EL (cell line): Measurements from ENCODE around the gene PDZD4.

ENCODE experiments used
- DNase-seq: peaks from one replicate; pipeline ENCODE4 v3.0.0-alpha.2; 2016

PDZD4 gene

DNA sequence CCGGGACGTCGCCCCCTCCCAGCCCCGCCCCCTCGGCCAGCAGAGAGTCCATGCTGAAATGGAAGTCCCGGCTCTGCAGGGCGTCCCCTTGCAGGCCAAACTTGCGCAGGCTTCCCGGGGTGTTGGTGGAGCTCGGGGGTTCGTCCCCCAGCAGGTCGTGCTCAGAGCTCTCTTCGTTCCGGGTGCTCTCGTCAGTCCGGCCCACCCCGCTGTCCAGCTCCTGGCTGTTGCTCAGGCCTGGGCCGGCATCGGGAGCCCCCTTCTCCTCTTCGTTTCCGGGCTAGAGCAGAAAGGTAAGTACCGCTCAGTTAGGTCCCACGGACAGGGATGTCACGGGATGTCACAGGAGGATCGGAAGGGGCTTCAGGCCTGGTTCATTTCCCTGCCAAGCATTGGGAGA lies 25.7 kb downstream of the PDZD4 start:
- DNase-seq: no peak

DNA sequence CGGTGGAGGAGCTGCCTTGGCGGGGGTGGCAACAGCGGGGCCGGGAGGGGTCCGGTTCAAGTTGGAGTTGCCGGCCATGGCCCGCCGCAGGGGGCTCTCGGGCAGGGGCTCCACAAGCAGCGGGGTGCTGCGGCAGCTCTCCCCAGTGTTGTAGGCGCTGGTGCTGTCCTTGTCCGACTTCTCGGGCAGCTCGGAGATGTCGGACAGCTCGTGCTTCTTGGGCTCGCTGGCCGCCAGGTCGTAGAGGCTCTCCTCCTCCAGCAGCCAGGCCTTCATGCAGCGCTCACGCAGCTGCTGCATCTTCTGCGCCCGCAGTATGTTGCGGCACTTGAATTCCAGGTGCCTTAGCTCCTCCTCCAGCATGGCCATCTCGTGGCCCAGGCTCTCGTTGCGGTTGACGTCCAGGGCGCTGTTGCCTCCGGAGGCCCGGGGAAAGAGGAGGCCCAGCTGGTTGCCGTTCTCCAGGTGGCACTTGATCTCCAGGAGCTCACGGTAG lies 26.2 kb downstream of the PDZD4 start:
- no peak for DNase-seq

DNA sequence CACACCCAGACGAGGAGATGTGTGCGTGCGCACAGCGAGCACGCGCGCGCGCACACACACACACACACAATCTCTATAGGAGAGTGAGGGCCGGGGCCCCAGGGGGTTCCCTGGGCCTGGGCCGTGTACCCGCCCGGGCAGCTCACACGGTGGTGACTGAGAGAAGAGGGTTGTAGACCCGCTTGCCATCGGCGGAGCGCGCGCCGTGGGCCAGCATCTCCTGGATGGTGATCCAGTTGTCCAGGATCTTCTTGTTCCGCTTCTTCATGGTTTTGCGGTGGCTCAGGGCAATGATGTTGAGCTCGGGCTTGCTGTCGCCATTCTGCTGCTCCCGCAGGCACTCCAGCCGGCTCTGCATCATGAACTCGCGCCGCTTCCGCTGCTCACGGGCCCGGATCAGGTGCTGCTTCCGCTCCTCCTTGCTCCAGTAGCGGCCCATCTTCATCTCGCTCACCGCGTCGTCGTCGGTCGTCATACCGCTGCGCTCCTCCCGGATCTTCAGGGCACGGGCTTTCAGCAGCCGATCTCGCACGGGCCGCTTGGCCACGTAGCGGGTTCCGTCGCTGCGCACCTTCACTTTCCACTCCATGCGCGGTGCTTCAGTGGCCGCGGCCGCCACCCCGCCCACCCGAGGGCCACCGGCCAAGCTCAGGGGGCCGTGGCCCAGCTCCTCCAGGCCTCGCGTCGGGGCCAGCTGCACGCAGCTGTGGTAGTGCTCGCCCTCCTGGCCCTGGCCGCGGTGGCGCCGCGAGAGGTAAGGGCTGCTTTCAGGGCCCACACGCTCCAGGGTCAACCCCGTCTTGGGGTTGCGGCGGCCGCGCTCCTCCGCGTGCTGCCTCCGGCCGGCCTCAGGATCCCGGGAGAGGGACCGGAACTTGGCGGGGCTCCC lies 26.9 kb downstream of the PDZD4 start:
- no peak for DNase-seq

DNA sequence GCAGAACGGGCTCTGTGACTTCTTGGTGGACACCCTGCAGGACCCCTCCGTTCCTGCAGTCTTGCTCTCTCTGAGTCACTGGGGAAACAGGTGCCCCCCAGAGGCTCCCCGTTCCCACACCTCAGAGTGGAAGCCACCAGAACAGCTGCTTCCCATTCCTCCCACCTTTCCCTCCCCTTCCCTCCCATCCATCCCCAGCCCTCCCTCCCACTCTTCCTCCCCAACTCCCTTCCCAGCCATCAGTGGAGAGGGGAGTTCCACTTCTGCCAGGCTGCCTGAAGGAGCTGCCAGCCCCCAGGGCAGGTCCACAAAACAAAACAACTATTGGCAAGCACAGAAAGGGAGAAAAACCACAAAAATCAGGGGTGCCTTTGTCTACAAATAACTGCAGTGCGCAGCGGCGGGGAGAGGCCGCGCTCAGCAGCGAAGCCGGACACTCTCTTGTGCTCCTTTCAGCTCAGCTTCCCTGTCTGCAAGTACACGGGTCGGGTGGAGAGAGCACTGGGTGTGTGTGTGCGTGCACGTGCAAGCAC lies 27.8 kb downstream of the PDZD4 start:
- DNase-seq: no peak

DNA sequence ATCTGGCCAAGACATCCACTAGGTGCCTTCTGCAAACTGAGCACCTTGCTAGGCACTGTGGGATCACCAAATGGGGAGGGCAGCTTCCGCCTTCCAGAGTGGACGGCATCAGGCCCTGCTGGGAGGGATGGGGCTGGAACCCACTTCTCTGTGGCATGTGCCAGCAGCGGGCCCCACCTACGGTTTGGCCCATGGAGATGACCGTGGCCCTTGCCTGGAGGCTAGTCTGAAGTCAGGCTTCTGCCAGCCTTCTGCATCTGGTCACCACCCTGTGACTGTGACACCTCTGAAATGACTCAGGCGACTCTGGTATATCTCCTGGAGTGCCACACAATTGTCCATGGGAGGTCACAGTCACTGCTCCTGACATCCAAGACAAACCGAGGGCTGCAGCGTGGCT lies 28.7 kb downstream of the PDZD4 start:
- no peak for DNase-seq

DNA sequence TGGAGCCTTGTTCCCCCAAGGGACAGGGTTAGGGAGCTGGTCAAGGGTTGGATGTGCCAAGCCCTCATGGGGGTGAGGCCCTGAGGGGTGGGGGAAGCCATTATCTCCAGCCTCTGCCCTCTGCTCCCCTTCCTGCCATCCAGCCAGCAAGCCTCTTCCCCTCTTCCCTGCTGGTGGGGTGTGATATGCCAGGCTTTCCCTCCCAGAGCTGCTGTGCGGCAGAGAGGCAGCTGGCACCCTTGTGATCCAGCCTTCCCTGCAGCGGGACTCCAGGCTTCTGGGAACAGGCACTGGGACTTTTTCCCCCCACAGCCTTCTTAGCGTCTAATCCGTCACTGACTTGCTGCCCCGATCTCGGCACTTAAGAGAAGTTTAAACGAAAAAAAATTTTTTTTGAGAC lies 29.6 kb downstream of the PDZD4 start:
- no peak for DNase-seq

DNA sequence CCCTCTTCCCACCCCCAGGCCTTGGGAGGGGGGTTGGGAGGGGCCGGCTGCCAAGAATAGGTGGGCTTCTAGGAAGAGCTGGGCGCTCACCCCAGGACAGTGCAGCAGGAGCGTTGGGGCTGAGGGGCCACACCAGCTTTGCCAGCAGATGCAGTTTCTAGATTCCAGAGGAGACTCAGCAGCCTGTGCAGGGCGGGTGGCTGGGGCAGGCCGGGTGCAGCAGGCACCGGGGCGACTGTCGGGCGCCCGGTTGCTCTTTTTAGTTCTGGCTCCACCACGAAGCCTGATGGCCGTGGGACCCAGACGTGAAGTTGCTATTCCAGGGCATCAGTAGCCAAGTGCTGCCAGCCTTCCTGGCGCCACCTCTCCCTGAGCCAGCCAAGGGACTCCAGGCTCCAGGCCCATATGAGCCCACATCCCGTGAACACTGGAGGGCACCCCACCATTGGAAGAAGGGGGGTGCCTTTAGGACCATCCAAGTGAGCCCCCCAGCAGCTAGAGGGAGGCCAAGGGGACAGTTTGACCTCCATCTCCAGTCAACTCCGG lies 30.1 kb downstream of the PDZD4 start:
- no peak for DNase-seq

DNA sequence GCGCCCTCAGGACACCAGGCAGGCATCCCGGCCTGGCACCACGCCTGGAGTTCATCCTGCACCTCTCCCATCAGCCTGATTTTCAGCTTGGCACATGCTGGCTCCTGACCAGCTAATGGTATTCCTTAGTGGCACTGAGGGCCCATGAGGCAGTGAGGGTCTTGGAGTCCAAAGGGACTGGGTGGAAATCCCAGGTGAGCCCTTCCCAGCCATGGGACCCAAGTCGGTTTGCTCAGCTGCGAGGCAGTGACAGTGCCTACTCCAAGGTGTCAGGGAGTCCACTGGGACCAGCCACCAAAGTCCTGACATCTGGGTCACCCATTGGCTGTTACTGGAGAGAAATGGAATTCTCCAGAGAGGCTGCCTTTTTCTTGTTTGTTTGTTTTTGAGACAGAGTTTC lies 31.0 kb downstream of the PDZD4 start:
- no peak for DNase-seq

DNA sequence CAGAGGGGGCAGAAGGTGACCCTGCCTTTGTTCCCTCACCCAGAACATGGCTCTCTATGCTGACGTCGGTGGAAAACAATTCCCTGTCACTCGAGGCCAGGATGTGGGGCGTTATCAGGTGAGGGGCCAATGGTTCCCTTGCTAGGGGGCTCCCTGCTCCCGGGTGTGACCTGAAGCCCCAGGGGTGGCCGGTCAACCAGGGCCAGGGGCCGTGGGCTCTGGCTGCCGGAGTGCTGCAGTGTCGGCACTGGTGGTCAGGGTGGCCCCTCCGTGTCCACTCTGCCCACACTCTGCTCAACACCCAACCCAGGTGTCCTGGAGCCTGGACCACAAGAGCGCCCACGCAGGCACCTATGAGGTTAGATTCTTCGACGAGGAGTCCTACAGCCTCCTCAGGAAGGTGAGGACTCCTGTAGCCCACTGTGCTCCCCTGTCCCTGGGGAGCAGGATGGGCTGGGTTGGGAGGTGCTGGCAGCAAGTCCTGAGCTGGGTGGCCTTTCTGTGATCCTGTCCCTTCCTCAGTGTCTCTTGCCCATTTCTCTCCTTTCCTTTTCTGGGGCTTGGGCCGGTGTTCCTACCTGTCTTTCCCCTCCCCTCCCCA lies 32.8 kb downstream of the PDZD4 start:
- DNase-seq: no peak

DNA sequence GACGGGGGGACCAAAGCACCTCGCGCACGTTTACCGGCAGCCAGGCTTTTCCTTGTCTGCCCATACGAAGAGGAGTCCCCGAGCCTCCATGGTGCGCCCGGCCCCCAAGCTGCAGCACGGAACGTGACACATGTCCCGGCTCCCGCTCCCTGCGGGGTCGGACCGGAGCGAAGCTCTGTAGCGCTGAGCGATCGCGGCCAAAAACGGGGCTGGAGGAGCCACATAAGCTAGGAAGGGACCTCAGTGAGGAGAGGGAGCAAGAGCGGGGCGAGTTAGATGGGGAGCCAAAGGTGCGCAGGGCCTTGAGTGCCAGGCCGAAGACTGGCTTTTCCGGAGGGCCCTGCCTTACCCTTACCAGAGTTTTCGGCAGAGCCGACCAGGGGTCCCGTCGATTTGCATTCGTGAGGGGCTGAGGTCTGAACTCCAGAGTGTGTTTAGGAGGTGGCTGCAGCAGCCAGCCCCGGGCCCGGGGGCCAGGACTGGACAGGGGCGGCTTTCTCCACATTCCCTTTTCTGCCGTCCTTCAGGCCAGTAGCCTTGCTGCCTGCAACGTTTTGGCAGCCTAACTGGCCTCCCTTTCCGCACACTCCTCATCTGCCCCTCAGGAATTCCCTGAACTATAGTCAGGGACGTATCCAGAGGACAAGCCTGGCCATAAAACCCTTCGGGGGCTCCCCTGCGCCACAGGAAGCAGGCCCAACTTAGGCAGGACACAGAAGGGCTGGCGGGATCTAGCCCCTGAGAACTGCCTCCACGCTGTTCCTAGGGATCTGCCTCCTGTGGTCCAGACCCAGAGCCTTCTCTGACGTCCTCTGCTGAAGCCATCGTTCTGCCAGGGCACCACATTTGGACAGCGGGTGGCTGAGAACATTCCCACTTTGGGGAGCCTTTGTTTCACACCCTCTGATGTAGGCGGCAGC lies 35.2 kb downstream of the PDZD4 start:
- peak; percentile 7 for DNase-seq

DNA sequence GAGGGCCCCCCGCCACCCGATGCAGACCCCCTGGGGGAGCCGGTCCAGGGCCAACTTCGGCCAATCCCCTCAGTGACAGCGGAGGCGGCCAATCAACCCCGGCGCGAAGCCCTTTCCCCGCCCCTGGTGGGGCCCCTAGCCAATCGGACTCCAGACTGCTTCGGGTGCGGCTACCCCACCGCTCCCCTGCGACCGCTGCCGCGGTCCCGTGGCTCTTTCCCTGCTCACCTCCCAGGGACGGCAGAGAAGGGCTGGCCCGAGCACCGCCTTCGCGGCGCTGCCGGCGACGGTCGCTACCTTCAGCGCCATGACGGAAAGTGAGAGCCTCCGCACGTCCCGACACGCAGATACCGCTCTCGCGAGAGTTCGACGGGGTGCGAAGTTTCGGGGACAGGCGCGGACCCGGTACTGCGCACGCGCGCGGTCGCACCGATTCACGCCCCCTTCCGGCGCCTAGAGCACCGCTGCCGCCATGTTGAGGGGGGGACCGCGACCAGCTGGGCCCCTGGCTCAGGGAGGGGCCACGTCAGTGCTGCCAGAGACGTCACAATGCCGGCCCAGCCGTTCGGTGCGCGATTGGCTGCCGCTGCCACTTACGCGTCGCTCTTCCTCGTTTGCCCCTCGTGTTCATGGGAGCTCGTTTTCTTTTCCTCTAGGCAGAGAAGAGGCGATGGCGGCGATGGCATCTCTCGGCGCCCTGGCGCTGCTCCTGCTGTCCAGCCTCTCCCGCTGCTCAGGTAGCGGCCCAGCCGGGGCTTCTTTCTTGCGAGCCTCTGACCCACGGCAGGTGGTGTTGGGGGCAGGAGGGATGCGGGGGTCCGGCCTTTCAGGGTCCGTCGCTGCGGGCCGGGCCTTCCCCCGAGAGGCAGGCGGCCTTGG lies 36.1 kb downstream of the PDZD4 start, which contains the start of the genes IDH3G and SSR4:
Gene IDH3G (minus strand): TSS at position 358 of the 879 bp plus-strand sequence. CDS start 49 bp downstream, at position 309.
Gene SSR4 (plus strand): TSS at position 651 of the 879 bp plus-strand sequence. CDS start 20 bp downstream, at position 671.
- DNase-seq: peak; percentile 93

DNA sequence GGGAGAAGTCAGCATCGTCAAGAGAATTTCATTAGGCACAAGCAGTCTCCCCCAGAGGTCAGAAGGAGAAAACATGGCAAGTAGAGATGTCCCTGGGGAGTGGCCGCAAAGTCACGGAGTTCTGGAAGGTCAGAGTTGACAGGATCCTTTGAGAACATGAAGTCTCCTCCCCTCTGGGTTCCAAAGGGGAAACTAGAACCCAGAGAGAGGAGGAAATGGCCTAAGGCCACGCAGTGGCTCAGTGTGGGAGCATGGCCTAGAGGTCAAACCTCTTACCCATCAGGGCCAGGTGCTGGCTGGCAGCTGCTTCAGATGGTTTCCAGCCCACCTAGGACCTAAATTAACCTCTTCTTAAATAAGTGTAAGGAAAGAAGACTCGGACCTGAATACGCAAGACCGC lies 37.1 kb downstream of the PDZD4 start:
- peak; percentile 13 for DNase-seq

DNA sequence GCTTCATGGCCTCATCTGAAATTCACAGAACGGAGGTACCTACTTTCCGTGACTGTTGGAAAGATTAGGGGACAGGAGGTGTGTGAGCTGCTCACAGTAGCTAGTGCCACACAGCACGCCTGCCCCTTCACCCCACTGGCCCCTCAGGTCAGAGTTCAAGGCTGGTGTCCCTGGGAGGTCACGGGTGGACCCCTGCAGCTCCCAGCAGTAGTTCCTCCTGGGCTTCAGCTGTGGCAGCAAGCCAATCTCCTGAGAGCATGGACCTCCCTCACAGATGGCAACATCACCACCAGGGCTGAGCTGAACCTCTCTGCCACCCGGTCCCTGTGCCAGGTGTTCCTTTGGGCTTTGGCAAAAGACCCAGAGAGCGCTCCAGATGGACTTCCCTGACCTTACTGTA lies 38.0 kb downstream of the PDZD4 start:
- DNase-seq: no peak

DNA sequence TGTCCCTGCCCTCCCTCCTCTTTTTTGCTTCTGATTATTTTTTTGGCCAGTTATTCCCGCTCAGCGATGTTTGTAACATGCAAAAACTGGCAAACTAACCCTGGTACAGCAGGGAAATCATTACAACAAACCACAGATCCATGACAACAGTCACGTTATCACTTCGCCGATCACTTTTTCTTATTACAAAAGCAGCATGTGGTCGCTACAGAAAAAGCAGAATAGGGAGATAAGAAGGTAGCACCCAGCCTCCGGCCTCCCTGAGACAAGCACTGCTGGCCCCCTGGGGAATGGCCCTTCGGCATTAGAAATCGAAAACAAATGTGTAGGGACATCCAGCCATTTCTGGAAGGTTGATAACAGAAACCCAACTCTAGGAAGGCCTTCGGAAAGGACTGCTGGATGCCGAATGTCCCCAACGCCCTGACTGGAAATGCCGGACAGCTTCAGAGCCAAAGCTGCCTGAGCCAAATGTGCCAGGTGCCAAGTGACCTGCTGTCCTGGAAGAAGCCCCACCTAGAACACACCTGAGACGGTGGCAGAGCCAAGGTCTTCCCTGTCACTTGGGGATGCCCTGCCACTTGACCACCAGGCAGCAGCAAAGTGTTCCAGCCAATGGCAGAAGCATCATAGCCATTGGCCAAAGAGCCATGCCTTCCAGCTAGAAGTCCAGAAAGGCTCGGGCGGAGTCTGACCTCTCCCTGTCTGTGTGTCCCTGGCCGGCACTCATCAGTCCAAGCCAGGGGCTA lies 39.1 kb downstream of the PDZD4 start:
- no peak for DNase-seq

DNA sequence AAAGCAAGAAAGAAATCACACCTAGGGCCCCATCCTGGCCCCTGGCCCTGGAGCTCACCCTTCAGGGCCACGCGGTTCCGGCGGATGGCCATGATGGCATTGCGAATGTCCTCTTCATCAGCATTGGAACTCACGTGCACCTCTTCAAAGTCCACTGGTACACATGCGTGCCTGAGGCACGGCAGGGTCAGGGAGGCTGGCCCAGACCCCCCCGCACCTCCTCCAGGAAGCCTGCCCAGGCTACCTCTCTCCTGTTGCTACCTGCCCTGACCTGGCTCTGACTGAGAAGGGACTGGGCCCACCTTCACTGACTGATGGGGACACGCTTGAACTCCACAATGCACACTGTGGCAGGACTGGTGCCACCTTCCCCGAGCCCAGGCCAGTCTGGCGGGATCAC lies 40.7 kb downstream of the PDZD4 start:
- DNase-seq: no peak

DNA sequence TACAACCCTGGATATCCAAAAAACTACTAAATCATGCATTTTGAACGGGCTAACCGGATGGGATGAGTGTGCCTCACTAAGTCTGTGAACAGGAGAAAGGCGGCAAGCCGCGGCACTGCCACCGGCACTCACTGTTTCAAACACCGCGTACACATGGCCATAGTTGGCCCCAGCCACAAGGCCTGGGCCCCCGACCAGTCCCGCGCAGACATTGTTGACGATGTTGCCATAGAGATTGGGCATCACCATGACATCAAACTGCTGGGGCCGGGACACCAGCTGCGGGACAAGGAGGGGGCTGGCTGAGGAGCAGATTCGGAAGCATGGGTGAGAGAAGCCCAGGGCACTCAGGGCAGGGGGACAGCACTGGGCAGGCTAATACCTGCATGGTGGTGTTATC lies 43.7 kb downstream of the PDZD4 start:
- DNase-seq: no peak

DNA sequence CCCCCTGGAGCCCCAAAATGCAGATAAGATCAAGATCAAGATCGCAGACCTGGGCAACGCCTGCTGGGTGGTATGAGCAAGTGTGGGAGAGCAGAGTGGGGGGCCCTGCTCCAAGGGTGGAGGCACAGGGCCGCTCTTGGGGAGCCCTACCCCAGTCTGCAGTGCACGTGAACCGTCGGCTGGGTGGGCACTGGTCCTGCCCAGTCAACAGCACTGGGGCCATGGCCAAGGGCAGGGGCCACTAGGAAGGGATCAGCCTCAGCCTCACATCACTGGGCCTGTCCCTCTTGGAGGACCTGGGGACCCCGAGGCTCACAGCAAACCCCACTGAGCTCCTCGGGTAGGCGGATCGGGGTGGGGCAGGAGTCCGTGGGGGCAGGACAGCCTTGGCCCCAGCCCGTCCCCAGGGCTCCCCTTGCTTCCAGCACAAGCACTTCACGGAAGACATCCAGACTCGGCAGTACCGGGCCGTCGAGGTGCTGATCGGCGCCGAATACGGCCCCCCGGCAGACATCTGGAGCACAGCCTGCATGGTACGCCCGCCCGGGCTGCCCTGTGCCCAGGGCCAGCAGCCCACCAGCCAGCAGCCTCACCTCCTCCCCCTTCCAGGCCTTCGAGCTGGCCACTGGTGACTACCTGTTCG lies 45.9 kb downstream of the PDZD4 start:
- DNase-seq: no peak

DNA sequence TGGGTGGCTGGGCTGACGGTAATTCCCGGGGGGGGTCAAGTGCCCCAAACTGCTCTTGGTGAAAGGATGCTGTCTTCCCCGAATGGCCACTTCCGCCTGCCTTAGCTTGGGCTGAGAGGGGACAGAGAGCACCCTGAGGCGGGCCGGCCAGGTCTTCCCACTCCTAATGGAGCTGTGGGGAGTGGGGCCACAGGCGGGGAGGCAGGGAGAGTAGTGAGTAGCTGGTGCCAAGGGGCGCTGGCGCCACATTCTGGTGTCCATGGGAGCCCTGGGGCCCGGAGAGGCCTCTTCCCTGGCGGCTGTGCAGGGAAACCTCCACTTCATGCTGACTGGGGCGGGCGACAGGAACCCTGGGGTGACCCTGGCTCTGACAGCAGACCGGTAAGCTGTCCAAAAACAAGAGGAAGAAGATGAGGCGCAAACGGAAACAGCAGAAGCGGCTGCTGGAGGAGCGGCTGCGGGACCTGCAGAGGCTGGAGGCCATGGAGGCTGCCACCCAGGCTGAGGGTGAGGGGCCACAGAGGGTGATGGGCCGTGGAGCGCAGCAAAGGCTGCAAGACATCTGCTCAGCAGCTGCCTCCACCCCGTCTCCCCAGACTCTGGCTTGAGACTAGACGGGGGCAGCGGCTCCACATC lies 46.8 kb downstream of the PDZD4 start:
- DNase-seq: no peak

DNA sequence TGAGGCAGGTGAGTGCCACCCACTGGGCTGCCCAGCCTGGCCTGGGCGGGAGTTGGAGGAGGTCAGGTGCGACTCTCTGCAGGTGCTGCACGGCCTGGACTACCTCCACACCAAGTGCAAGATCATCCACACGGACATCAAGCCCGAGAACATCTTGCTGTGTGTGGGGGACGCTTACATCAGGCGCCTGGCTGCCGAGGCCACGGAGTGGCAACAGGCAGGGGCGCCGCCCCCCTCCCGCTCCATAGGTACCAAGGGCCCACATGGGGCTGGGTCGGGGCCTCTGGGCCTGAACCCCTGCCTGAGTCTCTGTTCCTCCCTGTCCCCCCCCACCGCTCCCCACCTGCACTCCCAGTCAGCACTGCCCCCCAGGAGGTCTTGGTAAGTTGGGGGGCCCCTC lies 47.5 kb downstream of the PDZD4 start:
- DNase-seq: no peak

DNA sequence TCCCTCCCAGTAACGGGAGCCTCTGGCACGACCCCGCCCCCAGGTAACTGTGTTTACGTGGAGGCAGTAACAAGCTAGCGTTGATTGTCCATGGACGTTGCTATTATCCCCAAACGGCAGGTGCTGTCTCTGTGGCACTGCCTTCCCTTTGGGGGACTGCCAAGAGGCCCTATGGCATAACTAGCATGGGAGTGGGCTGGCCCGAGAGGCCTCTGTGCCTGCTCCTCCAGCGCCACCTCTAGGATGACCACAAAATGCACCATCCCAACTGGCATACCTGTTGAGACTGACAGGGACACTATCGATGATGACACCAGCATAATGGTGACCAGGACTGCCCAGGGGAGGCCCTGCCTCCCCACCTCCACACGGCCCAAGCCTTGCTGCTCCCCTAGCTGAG lies 48.0 kb downstream of the PDZD4 start:
- no peak for DNase-seq
